Glomerular endothelial cell (primary cell): ENCODE measurements around the gene RBM23. TPM values are rescaled to one million over a fixed set of nuclear protein-coding genes. Genes with fewer than 3 reads are reported as not detected.

Source experiments
- DNase-seq: peaks from one replicate; pipeline ENCODE4 v3.0.0-alpha.2; 2011; ENCODE audit warnings: low read depth, low spot score; ENCODE audit errors: extremely low read depth
- total RNA-seq: library from RNA; depleted of rRNA; stranded (reverse); fragments of >200 nt; gene quantifications from 2 replicates; pipeline ENCODE4 v1.2.3, GENCODE V29; 2015

RBM23 gene
- total RNA-seq, 1 donor from 2014 or later = 65.2 TPM

DNA sequence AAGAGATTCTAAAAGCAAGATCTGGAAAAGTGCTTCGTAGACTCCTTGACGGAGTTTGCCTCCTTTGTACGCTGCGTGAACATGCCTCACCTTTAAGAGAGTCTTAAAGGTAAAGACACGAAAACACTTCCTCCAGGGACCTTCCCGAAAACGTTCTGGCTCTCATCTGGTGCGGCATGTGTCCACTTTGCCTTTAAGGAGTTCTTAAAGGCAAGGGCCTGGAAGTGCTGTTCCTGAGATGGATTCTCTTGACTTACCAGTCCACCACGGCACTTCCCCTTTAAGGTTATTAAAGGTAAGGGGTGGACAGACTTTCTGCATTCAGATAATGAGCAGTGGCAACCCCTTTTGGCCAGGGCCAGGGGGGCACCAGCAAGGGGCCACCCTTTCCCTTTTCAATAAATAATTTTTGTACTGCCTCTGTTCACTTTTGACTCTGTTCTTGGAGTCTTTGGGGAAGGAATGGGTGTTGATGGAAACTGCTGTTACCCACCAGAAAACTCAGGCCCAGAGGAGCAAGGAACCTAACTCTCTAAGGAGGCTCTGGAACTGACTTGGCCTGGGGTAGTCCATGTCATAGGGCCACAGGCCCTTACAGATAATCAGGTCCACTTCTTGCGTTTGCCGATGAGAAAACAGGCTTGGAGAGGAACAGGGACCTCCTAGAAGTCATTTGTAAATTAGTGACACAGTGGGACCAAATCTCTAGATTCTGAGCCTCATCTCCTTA is 31.5 kb downstream of the RBM23 start:
- no peak for DNase-seq

DNA sequence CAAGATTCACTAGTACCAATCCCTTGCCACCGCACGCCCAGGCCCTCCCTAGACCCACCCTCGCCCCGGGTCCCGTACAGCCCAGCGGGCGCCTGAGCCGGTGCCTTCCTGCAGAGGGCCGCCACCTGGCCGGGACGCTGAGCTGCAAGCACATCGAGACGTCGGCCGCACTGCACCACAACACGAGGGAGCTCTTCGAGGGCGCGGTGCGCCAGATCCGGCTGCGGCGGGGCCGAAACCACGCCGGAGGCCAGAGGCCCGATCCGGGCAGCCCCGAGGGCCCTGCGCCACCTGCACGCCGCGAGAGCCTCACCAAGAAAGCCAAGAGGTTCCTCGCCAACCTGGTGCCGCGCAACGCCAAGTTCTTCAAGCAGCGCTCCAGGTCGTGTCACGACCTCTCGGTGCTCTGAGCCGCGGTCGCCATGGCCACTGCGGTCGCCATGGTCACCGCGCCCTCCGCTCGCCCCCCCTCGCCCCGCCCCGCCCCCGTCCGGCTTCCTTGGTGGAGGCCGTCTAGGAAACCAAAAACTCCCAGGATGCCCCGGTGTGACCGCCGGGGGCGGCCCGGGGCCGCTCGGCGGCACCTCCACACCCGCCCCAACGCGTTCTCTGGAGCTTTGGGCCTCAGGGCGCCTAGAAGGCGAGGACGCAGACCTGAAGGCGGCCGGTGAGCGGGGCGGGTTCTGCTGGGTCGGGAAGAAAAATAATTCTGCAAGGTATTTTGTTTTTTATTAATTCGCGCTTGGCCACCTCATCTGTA is 32.3 kb downstream of the RBM23 start:
- no peak for DNase-seq

DNA sequence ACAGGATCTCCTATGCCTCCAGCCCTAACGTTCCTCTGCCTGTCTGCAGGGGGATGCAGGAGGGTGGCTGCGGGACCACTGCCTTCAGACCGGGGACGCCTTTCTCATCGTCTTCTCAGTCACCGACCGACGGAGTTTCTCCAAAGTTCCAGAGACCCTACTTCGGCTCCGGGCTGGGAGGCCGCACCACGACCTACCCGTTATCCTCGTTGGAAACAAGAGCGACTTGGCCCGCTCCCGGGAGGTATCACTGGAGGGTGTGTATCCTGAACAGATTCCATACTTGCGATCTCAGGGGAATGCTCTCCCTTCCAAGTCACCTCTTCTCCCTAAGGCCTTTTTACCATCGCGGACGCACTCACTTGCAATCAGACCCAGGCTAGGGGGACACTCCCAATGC is 33.0 kb downstream of the RBM23 start:
- no peak for DNase-seq

DNA sequence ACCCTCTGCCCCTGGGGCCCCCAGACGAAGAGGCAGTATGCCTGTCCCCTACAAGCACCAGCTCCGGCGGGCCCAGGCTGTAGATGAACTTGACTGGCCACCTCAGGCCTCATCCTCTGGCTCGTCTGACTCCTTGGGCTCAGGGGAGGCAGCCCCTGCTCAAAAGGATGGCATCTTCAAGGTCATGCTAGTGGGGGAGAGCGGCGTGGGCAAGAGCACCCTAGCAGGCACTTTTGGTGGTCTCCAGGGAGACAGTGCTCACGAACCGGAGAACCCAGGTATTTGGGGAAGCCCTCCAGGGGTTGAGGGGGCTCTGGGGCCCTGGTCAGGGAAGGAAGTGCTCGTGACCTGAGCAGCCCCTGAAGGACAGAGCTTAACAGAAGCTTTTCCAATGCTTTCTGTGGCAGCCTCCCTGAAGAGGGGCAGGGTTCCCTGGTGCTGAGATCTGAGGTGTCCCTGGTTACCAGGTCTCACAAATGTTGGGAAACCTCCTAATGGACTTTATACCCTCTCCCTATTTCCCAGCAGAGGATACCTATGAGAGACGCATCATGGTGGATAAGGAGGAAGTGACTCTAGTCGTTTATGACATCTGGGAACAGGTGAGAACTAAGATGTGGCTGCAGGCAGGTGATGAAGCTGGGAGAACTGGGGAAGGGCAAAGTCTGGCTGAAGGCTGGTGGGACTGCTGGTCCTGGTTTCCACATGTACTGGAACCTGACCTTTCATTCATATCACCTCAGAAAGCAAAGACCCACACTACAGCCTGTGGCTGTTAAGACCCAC is 34.0 kb downstream of the RBM23 start:
- DNase-seq = no peak

DNA sequence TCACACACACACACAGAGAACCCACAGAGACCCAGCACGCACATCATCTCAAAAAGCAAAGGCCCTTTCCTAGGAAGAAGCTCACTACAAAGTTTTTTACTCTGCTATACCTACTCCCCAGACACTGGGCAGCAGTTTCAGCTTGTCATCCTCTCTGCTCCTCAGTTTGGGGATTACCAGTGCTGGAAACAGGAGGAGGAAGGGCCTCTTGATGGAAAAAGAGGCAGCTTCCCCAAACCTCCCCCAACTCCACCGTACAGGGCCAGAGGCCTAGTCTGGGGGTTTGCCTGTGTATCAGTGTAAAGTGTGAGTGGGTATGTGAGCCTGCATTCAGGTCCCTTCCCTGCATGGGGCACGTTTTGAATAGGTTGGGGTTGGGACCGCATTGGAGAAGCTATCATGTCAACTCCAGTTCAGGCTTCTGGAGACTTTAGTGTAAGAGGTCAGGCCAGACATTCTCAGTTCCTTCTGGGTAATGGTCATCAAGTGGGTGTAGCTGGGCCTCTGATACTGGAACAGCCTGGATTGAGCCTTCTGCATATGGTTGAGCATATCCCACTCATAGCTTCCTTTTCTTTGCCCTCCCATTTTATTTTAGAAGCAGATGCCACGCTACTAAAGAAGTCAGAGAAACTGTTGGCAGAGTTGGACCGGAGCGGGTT is 34.7 kb downstream of the RBM23 start:
- DNase-seq = no peak

DNA sequence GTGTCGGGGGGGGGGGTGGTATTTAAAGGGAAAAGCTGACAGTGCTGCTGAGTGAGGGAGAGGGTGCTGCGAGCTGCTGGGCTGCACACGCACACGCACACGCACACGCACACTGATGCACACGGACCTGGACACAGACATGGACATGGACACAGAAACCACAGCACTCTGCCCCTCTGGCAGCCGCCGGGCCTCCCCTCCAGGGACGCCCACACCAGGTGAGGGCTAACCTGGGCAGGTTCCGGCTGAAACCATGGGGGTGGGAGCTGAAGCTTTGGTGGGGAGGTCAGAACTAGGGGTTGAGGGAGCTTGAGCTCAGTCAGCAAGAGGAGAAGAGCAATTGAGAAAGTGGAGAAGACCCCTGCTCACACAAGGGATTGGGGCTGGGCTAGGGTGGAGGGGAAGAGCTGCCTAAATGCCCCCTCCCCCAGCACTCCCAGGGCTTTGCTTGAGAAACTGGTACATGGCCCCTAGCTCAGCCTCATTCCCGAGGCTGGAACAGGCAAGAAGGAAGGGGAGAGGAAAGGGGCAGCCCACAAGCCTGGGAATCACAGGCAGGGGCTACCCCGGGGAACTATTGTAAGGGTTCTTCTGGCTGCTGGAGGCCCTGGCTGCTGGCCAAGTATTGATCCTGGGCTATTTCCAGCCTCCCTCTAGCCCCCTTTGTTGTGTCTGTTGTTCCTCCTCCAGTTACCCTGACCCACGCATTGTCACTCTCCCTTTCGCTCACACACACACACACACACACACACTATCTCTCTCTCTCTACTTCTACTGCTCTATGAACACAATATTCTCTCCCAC is 35.6 kb downstream of the RBM23 start, which contains the start of gene REM2:
Gene REM2 (plus strand): TSS at position 50 of the 804 bp plus-strand sequence. CDS start 66 bp downstream, at position 116.
- no peak for DNase-seq

DNA sequence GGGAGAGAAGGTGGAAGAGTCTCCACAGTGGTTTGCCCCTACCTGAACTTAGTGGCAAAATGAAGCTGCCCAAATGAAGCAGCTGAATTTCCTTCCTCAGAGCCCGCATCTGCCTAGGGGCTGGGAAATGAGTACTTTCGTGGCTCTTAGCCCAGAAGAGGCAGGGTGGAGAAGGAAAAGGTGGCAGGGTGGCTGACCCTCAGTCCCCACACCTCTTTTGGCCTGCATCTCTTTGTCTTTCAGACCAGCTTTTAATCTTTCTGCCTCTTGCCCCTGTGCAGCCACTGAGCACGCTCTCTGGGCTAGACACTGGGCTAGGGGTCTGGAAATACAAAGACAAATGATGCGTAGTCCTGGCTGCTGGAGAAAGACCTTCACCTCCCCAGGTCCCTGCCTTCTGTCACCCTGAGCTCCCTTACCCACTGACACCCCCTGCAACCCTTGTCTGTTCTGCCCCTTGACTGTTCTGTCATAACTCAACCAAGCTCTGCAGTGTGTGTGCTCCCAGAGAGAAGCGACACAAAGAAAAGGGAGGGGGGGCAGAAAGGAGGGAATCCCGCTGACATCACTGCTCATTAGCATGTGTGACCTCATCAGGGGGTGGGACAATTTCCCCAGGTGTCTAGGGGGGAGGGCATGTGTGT is 36.3 kb downstream of the RBM23 start:
- DNase-seq = no peak

DNA sequence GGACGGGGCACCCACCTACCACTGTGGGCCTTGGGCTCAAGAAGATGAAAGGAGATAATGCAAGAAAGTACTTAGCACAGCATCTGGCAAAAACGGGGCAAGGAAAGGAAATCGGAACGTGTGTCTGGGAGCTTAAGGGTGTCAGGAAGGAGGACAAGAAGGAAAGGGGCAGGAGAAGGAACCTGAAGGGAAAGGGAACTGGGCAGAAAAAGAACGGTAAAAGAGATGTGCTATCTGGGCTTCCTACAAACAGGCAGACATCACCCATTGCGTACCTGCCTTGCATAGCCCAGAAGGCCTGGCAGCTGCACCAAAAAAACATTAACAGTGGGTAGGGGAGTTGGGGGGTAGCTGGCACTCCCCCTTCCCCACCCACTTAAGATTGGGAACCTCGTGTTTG is 36.9 kb downstream of the RBM23 start:
- no peak for DNase-seq

DNA sequence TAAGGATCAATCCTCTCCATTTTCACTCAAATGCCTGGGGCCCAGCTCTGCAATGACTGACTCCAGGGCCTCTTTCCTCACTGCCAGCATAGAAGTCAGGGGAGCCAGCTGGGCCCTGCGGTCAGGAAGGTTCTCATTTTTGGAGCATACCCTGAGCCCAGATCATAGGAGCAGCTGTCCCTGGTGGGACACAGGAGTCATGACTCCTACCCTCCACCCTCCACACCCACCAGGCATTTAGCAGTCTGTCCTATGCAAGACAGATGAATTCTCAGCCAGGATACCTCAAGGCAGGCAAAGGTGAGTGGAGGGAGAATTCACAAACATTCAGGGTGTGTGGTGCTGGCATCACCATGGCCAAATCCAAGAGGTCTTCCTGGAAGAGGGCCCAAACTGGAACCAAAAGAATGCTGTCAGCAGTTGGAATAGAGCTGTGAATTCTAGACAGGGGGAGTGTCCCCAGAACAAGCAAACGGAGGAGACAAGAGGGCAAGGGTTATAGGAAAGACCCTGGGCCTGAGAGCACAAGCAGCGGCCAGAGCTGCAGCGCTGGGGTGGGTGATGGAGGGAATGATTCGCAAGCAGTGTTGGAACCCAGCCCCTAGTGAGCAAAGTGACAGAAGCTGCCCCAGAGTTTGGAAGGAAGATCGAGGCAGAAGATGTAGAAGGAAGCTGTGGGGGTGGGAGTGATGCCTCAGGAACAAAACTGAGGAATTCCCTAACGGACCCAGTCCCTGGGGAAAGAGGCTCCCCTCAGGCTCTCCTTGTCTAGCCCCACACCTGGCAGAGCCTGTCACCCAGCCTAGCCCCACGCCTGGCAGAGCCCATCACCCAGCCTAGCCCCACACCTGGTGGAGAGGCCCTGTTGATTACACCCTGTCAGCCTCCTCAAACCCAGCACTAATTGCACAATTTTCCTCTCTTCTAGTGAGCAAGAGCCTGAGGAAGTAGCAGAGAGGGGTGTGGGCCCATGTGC is 40.4 kb downstream of the RBM23 start:
- no peak for DNase-seq

DNA sequence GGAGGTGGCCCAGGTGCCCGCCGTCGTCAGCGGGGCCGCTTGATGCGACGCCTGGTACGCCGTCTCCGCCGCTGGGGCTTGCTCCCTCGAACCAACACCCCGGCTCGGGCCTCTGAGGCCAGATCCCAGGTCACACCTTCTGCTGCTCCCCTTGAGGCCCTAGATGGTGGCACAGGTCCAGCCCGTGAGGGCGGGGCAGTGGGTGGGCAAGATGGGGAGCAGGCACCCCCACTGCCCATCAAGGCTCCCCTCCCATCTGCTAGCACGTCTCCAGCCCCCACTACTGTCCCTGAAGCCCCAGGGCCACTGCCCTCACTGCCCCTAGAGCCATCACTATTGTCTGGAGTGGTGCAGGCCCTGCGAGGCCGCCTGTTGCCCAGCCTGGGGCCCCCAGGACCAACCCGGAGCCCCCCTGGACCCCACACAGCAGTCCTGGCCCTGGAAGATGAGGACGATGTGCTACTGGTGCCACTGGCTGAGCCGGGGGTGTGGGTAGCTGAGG is 41.9 kb downstream of the RBM23 start:
- DNase-seq = no peak

DNA sequence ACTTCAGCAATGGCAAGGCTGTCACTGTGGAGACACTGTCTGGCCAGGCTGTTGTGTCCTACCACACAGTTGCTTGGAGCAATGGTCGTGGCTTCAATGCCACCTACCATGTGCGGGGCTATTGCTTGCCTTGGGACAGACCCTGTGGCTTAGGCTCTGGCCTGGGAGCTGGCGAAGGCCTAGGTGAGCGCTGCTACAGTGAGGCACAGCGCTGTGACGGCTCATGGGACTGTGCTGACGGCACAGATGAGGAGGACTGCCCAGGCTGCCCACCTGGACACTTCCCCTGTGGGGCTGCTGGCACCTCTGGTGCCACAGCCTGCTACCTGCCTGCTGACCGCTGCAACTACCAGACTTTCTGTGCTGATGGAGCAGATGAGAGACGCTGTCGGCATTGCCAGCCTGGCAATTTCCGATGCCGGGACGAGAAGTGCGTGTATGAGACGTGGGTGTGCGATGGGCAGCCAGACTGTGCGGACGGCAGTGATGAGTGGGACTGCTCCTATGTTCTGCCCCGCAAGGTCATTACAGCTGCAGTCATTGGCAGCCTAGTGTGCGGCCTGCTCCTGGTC is 43.1 kb downstream of the RBM23 start:
- DNase-seq = no peak

DNA sequence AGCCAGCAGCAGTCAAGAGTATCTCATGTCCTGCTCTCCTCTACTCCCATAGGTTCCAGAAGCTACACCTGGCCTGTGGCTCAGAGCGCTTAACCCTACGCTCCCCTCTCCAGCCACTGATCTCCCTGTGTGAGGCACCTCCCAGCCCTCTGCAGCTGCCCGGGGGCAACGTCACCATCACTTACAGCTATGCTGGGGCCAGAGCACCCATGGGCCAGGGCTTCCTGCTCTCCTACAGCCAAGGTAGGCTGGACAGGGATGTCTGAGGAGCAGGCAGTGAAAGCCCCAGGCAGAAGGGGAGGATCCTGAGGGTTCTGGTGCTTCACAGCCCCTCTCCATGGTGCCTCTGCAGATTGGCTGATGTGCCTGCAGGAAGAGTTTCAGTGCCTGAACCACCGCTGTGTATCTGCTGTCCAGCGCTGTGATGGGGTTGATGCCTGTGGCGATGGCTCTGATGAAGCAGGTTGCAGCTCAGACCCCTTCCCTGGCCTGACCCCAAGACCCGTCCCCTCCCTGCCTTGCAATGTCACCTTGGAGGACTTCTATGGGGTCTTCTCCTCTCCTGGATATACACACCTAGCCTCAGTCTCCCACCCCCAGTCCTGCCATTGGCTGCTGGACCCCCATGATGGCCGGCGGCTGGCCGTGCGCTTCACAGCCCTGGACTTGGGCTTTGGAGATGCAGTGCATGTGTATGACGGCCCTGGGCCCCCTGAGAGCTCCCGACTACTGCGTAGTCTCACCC is 43.8 kb downstream of the RBM23 start:
- no peak for DNase-seq

DNA sequence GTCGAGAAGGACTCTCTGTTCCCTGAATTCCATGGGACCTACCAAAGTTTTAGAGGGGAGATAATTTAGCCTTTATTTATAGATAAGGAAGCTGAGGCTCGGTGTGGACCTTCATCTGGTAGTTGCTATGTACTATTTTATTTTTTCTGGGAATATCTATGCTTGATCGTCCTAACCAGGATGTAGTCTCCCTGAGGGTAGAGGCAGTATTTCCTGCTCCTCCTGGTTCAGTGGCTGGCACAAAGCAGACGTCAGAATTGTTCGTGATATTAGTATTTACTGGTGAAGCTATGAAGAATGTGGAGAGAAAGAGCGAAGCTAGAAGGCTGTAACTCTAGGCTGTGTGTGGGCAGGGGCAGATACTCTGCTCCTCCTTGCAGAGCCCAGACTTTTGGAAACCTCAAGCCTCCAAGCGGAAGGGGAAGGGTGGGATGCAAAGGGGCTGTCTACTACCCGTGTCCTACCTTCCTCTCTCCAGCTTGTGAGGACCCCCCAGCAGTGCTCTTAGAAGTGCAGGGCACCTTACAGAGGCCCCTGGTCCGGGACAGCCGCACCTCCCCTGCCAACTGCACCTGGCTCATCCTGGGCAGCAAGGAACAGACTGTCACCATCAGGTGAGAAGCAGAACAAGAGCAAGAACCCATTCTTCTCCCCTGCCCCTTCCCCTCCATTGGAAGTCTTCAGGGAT is 46.0 kb downstream of the RBM23 start:
- no peak for DNase-seq

DNA sequence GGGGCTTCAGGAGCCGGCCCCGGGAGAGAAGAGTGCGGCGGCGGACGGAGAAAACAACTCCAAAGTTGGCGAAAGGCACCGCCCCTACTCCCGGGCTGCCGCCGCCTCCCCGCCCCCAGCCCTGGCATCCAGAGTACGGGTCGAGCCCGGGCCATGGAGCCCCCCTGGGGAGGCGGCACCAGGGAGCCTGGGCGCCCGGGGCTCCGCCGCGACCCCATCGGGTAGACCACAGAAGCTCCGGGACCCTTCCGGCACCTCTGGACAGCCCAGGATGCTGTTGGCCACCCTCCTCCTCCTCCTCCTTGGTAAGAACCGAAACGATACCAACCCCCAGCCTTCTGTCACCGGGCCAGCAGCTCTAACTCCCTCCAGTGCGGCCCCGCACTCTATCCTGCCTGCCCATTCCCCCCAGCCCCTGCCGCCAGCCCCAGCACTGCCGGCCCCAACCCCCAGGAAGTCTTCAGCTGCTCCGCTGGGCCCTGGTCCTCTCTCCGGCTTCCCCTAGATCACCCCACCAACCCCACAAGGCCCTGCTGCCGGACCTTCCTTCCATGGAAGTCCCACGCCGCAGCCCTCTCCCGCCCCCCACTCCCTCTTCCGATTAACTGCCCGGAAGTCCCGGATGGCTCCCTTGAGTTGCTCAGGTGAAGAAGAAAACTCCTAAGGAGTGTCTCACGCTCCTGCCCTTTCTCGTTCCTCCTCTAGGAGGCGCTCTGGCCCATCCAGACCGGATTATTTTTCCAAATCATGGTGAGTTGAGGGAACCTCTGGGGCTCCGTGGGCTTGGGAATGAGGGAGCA is 46.7 kb downstream of the RBM23 start:
- DNase-seq = no peak

DNA sequence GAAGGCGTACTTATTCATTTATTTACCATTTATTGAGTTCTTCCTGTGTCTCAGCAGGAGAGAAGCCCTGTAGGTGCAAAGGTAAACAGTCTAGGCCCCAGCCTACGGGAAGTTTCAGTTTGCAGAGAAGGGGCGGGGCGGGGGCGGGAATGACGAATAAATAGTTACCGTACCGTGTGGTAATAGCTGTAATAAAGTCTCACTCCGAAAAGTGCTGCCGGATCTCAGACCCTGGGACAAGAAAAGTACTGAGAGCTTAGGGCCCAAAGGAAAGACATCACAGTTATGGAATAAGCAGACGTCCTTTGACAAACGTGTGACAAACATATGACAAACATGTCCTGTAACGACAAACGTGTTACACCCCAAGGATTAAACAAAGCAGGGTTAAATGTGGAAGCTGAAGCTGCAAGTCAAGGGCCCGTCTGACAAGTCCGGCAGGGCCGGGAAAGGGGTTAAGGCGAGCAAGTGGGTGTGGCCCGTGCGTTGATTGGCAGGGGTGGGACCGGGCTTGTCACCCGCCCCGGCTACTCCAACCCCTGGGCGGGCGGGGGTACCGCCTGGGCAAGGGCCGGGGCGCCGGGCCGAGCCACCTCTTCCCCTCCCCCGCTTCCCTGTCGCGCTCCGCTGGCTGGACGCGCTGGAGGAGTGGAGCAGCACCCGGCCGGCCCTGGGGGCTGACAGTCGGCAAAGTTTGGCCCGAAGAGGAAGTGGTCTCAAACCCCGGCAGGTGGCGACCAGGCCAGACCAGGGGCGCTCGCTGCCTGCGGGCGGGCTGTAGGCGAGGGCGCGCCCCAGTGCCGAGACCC is 47.5 kb downstream of the RBM23 start, which contains the start of gene LRP10:
Gene LRP10 (plus strand): TSS at position 517 of the 809 bp plus-strand sequence. CDS start 564 bp downstream, outside the sequence.
- DNase-seq = no peak
